Kidney (tissue), 14 donors: ENCODE data around the gene RAET1G. TPM values are rescaled to one million over a fixed set of nuclear protein-coding genes. Genes with fewer than 3 reads are reported as not detected.

Source experiments
- DNase-seq, 5 donors: peaks; one replicate each; pipeline ENCODE4 v3.0.0-alpha.2; 2013 to 2020
- FAIRE-seq: peaks from 2 replicates; lab custom pipeline; 2012; peaks lifted over from hg19 to GRCh38; lab: Jason Lieb, UNC
- H3K27ac ChIP-seq, 2 donors: one replicate each; pipeline ENCODE4 v1.7.0; 2013; ENCODE audit warnings: low read depth in 2 of 2, low read length in 2 of 2, inconsistent platforms in 1 of 2
- H3K27me3 ChIP-seq: one replicate; pipeline ENCODE4 v1.7.1; 2013; ENCODE audit warnings: low read length, inconsistent platforms; ENCODE audit not compliant: control insufficient read depth, insufficient read depth
- H3K36me3 ChIP-seq, 3 donors: one replicate each; pipeline versions ENCODE4 v1.7.0 to v1.7.1; 2013; ENCODE audit warnings: low read length in 3 of 3, control low read depth in 1 of 3, inconsistent platforms in 1 of 3; ENCODE audit not compliant: insufficient read depth in 3 of 3, control insufficient read depth in 2 of 3
- H3K4me1 ChIP-seq, 3 donors: one replicate each; pipeline versions ENCODE4 v1.7.0 to v1.7.1; 2013; ENCODE audit warnings: low read length in 3 of 3, inconsistent platforms in 1 of 3, low read depth in 1 of 3; ENCODE audit not compliant: control insufficient read depth in 2 of 3, insufficient read depth in 2 of 3
- H3K4me3 ChIP-seq, 3 donors: one replicate each; pipeline versions ENCODE4 v1.7.0 to v1.8.1; 2013; ENCODE audit warnings: low read length in 3 of 3, control low read depth in 1 of 3, inconsistent platforms in 1 of 3
- H3K9ac ChIP-seq, 3 donors: one replicate each; pipeline versions ENCODE4 v1.7.0 to v1.7.1; 2013; ENCODE audit warnings: low read length in 3 of 3, control low read depth in 1 of 3, inconsistent platforms in 1 of 3
- H3K9me3 ChIP-seq, 3 donors: one replicate each; pipeline versions ENCODE4 v1.7.0 to v1.7.1; 2013; ENCODE audit warnings: low read length in 3 of 3, control low read depth in 1 of 3, inconsistent platforms in 1 of 3; ENCODE audit not compliant: control insufficient read depth in 2 of 3, insufficient read depth in 1 of 3
- CTCF ChIP-seq: IDR thresholded peaks from 3 replicates; pipeline ENCODE4 v1.5.1; 2012; ENCODE audit warnings: mild to moderate bottlenecking, moderate library complexity, borderline replicate concordance; ENCODE audit not compliant: insufficient read depth; ENCODE audit errors: extremely low read depth
- intact Hi-C: fragments of 100-400 bp; cut with DNase I; formaldehyde crosslinking; loops from one replicate; pipeline ENCODE4 v1.11.1; 2022
- polyA plus RNA-seq: library from polyadenylated mRNA; stranded (reverse); fragments of 350-450 nt; fragmentation: Illumina TruSeq; extraction: RNeasy Lipid Tissue Mini Kit (QIAGEN cat#74804); gene quantifications from one replicate; pipeline ENCODE4 v1.2.3, GENCODE V29; 2014; ENCODE audit warnings: low read depth, low replicate concordance; ENCODE audit not compliant: insufficient read depth
- total RNA-seq: library from RNA; stranded (reverse); fragmentation: NEBNext Ultra II Directional; extraction: Animal tissue kit (Norgen Biotek cat#: 25700); gene quantifications from one replicate; pipeline ENCODE4 v1.2.1, GENCODE V29; 2021
- donor health status: control.
- donor health status: control.
- donor health status: control.
- donor health status: control.
- donor health status: control.
- donor health status: DM: yes; HTN: yes; CAD: no.
- donor health status: Normal renal cell carcinoma (clear cell type).

The RAET1G gene
- total and polyA plus RNA-seq, 2 donors from 2014 or later = 0.41 to 1.3 TPM

GRCh38 chr6:149918151-149918905, 4.6 kb downstream of the RAET1G start:
- no peak overlapping the region for H3K4me3 ChIP-seq
- no peak overlapping the region for H3K9ac ChIP-seq
- H3K27ac ChIP-seq = no peak overlapping the region
- FAIRE-seq (no peak), DNase-seq (peak in 1 of 5 donors; percentile 18)
- no peak for TF ChIP-seq CTCF
- no peaks in the 10 kb centered on the region for H3K9me3 ChIP-seq
- no peaks in the 10 kb centered on the region for H3K27me3 ChIP-seq
- intact Hi-C loops = no loop called here
- no peaks in the 10 kb centered on the region for H3K36me3 ChIP-seq
- no peaks in the 10 kb centered on the region for H3K4me1 ChIP-seq

- no peak for DNase-seq
- Histone ChIP-seq H3K4me1 (no peaks in the 10 kb centered on the region), H3K27ac (no peak overlapping the region), H3K36me3 (no peaks in the 10 kb centered on the region), H3K9me3 (no peaks in the 10 kb centered on the region), H3K27me3 (no peaks in the 10 kb centered on the region), H3K9ac (no peak overlapping the region), H3K4me3 (no peak overlapping the region)
- no peak for FAIRE-seq
- intact Hi-C loops = no loop called here
- TF ChIP-seq CTCF = no peak
Observed at GRCh38 chr6:149917679-149918078, 5.2 kb downstream of the RAET1G start.

- no peaks in the 10 kb centered on the region for H3K27me3 ChIP-seq
- H3K4me1 ChIP-seq = no peaks in the 10 kb centered on the region
- intact Hi-C loops = no loop called here
- H3K36me3 ChIP-seq = no peaks in the 10 kb centered on the region
- no peaks in the 10 kb centered on the region for H3K9me3 ChIP-seq
- H3K27ac ChIP-seq = no peak overlapping the region
- no peak for TF ChIP-seq CTCF
- peak in 1 of 5 donors; percentile 35 for DNase-seq
- no peak overlapping the region for H3K9ac ChIP-seq
- FAIRE-seq = no peak
- no peak overlapping the region for H3K4me3 ChIP-seq
Observed at GRCh38 chr6:149915970-149916865, 6.7 kb downstream of the RAET1G start.
